GM18858 (cell line): ENCODE data around the gene CACNA1D.

Source experiments
- ATAC-seq: cut with Tn5 transposase; IDR thresholded peaks from one replicate; pipeline ENCODE4 v1.9.1; 2021; ENCODE audit not compliant: unreplicated experiment

Gene CACNA1D

DNA sequence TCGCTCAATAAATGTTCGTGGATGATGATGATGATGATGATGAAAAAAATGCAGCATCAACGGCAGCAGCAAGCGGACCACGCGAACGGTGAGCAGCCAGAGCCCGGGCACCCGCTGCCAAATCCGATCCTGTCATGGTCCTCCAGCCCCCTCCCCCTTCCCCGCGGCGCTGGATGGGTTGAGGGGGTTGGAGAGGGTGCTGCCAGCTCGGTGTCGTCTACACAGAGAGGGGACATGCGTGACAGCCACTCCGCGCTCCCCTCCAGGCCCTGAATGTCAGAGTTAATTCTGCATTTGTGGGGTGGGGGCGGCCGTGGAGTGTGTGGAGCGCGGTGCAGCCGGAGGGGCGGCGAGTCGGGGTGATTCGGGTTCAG lies 722 bp downstream of the CACNA1D start:
- no peak for ATAC-seq

DNA sequence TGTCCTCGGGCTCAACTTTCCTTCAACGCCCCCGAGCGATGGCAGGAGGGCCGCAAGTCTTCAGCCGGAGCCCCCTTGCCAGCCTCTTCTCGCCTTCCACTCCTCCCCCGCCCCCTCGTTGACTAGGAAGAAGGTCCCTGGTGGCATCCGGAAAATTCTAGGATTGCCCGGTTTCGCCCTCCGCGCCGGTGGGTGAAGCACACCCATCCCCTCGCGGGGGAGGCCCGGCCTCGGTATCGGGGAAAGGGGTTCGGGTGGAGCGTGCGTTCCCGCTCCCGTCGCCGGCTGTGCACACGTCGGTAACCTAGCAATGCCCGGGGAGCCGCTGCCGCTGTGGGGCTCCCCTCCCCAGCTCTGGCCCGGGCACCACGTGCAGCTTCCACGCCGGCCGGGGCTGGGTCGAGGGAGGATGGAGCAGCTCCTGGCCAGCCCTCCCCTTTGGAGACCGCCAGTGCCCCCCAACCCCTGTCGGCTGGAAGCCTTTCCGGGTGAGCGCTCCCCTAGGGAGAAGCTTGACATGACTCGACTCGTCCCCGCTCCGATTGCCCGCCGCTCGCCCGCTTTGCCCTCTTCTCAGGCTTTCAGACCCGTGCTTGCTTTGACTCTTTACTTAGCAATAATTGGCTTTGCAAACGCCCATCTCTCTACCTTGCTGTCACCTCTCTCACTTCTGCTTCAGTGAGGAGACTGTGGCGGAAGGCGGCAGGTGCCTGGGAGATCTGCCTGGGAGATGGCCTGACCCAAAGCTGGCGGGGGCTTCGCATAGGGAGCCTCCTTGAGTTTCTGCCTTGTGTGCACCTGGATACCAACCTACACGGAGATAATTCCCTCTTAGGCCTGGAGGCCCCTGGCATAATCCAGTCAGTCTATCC lies 1.3 kb downstream of the CACNA1D start:
- no peak for ATAC-seq

- no peak for ATAC-seq
Observed at GRCh38 chr3:53496392-53496670, 1.9 kb downstream of the CACNA1D start.

DNA sequence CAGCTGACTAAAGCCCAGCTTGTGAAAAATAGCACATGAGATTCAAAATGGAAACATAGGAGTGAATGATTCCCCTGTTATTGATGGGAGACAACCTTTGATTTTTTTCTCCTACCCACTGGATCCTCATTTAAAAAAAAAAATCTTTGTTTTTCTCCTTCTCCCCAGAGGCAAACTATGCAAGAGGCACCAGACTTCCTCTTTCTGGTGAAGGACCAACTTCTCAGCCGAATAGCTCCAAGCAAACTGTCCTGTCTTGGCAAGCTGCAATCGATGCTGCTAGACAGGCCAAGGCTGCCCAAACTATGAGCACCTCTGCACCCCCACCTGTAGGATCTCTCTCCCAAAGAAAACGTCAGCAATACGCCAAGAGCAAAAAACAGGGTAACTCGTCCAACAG lies 2.6 kb downstream of the CACNA1D start:
- no peak for ATAC-seq

DNA sequence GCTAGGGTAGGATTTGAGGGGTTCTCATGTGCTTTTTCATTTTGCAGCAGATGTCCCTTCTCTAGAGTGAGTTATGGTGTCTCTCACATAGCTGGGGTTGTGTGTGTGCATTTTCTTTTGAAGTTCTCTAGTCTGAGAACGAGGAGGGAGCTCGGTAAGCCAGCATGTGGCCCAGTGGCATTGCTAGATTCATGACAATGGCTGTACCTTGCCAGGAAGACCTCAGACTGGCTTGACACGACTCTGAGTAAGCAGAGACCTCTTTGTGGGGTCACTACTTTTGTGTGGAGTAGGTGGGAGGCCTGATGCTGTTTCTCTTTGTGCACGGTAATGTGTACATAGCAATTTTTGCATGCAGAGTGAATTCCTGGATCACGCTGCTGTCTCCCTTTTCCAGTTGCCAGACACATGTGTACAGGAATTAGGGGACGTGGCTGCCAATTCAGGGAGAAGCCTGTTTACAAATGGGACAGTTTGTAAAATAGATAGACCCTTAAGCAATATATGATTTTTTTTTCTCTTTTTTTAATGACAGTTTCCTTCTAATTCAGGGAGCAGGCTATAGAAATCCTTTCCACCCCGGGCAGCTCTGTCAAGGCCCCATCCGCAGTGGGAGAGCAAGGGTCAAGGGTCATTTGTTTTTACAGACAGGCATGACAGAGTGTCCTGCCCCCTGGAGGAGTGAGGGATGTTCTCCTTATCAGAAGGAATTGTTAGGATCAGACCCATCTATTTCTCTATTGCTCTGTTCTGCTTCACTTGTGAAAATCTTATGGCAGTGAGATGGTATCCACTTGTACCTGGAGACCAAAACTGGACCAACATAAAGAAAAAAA lies 4.6 kb downstream of the CACNA1D start:
- ATAC-seq, result no peak

DNA sequence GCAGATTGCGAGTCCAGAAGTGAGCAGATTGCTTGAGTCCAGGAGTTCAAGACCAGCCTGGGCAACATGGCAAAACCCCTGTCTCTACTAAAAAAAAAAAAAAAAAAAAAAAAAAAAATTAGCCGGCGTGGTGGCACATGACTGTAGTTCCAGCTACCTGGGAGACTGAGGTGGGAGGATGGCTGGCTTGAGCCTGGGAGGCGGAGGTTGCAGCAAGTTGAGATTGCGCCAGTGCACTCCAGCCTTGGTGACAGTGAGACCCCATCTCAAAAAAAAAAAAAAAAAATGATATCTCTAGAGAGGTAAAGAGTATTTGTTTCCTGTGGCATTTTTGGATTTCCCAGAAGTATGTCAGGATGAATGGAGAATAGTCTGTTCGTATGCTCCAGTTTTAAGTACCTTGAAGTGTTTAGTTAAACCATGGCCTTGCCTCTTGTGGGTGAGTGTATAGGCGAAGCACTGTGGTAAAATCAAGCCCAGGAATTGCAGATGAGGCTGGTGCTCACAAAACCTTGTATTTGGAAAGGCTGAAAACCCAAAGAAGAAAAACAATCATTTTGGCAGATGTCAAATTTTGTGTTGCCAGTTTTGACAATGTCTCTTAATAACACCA lies 5.9 kb downstream of the CACNA1D start:
- ATAC-seq, result no peak

GRCh38 chr3:53501178-53501577 lies 6.8 kb downstream of the CACNA1D start:
- ATAC-seq, result no peak

- no peak for ATAC-seq
Observed at GRCh38 chr3:53502737-53503136, 8.3 kb downstream of the CACNA1D start.

DNA sequence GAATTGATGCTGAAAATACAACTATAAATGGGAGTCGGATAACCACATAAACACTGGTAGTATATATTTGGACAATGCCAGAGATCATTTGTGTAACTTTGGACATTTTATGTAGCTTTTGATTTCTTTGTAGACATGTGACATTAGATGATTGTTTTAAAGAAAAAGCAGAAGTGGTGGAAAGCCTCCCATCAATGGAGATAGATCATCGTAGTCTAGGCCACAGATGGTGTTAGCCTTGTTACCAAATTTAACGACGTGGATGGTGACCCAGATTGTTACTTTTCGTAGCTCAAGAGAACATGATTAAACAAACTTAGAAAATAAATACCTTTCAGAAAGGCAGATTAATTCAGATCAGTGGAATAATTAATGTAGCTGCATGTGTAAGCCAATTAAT lies 8.8 kb downstream of the CACNA1D start:
- no peak for ATAC-seq

GRCh38 chr3:53506110-53506762 lies 11.8 kb downstream of the CACNA1D start:
- no peak for ATAC-seq

GRCh38 chr3:53506763-53507145 lies 12.3 kb downstream of the CACNA1D start:
- no peak for ATAC-seq

- ATAC-seq, result no peak
Observed at GRCh38 chr3:53509494-53509893, 15.1 kb downstream of the CACNA1D start.

GRCh38 chr3:53510508-53510907 lies 16.1 kb downstream of the CACNA1D start:
- no peak for ATAC-seq

DNA sequence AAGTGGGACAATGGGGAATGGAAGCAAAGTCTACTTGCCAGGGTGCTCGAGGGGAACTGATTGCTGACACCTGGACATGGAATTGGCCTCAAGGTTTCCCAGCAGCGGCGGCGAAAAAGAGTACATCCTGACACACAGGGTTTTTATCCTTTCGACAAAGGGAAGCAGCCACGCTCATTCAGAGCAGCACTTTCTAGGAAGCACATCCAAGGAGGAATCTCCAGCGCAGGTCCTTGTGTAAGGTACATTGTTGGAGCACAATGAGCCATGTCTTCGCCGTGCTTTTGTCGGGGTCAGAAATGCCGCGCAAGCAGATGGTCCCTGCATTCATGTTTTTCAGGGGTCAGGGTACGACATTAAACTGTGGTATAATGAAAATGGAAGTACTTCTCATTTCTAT lies 16.8 kb downstream of the CACNA1D start:
- ATAC-seq, result no peak

GRCh38 chr3:53513556-53514190 lies 19.3 kb downstream of the CACNA1D start:
- no peak for ATAC-seq

DNA sequence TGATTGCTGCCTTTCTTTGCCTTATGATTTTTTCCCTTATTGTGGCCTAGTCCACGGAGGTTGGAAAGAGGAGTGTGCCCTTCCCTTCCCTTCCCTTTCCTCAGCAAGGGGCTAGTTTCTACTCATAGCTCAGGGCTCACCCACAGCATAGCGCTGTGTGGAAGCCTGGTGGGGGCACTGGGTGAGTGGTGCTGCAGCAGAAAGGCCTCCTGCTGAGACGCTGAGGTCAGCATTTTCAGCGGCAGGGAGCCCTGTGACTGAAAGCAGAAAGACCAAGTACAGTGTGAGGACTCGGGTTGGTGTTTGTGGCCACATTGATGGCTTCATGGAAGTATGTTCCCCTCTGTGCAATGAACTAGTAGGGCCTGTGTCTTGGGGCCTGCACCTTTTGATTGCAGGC lies 21.9 kb downstream of the CACNA1D start:
- ATAC-seq, result no peak

- no peak for ATAC-seq
Observed at GRCh38 chr3:53518495-53518981, 24.1 kb downstream of the CACNA1D start.

DNA sequence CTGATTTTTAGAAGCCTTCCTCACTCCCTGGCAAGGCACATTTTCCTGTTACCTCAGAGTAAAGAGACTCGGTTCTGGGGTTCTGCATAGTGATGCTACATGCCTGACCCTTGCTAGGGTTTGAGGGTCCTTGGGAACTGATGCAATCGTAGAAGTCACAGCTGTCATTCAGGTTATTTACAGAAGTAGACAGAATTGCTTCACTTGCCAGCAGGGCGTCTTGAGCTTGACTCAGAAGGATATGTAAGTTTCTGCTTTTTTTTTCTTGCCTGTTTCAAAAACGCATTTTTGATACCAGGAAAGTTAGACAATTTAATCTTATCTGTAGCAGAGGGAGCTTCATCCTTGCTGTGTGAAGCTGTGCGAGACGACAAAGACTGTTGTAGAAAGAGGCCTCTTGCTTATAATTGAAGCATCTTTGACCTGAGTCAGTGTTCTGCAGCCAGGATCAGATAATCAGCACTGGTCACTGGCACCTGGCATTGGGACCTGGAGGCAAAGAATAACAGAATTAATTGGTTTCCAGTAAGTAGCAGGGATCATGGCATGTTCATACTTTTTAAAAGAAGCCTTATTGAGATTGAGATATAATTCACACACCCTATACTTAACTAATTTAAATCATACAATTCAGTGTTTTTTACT lies 24.8 kb downstream of the CACNA1D start:
- ATAC-seq, result no peak

DNA sequence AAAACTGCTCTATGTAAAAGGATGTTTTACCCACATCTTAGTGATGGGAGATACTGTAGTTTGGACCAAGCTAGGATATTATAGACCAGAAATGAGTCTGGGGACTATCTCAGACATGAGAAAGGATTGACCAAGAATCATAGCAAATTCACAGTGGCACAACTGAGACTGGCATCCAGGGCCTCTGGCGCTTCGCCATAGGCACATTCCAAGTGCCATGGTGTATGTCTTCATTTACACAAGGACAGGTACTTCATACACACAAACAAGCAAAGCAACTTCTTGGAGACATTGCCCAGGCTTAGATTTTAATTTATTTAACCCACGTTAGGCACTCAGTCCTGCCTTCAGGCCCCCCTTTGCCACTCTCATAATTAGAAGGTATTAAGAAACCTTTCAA lies 28.9 kb downstream of the CACNA1D start:
- ATAC-seq, result no peak

GRCh38 chr3:53524566-53524965 lies 30.2 kb downstream of the CACNA1D start:
- no peak for ATAC-seq
